NCI-H1092 treated with DMSO at 0.1 percent for 48 hours (cell line): ENCODE measurements around the gene MYD88.
"Not testable (repeated sequence)": the region's sequence is repeated elsewhere in the genome, so short reads cannot be mapped to it uniquely, and the experiment has no call there.

Experiments
- DNase-seq: peaks from one replicate; lab custom pipeline; 2025; lab: John Stamatoyannopoulos, UW

Gene MYD88

GRCh38 chr3:38126121-38126892, 12.2 kb upstream of the MYD88 start:
- DNase-seq, result no peak

- no peak for DNase-seq
Observed at GRCh38 chr3:38127611-38128302, 10.7 kb upstream of the MYD88 start.

- DNase-seq, result no peak
Observed at GRCh38 chr3:38128303-38128655, 10.2 kb upstream of the MYD88 start.

GRCh38 chr3:38129058-38129457, 9.4 kb upstream of the MYD88 start:
- no peak for DNase-seq

- DNase-seq, result no peak
Observed at GRCh38 chr3:38130631-38131065, 7.8 kb upstream of the MYD88 start.

- no peak for DNase-seq
Observed at GRCh38 chr3:38131621-38132369, 6.7 kb upstream of the MYD88 start.

GRCh38 chr3:38133209-38133556, 5.3 kb upstream of the MYD88 start:
- DNase-seq, result no peak

- DNase-seq, result no peak
Observed at GRCh38 chr3:38133557-38134405, 4.7 kb upstream of the MYD88 start.

GRCh38 chr3:38134517-38135143, 3.8 kb upstream of the MYD88 start:
- DNase-seq, result not testable (repeated sequence)

- not testable (repeated sequence) for DNase-seq
Observed at GRCh38 chr3:38135621-38136277, 2.7 kb upstream of the MYD88 start.

- DNase-seq, result no peak
Observed at GRCh38 chr3:38136393-38136776, 2.1 kb upstream of the MYD88 start.

GRCh38 chr3:38136777-38137614, 1.5 kb upstream of the MYD88 start, which contains the start of gene ACAA1:
Gene ACAA1 (minus strand): TSS chr3:38137127. CDS start chr3:38137035, 92 bp downstream.
- peak; percentile 97 for DNase-seq

- DNase-seq, result no peak
Observed at GRCh38 chr3:38137615-38138348, 679 bp upstream of the MYD88 start.

- DNase-seq, result no peak
Observed at GRCh38 chr3:38139191-38139590, 730 bp downstream of the MYD88 start.

GRCh38 chr3:38139652-38140051, 1.2 kb downstream of the MYD88 start:
- no peak for DNase-seq

GRCh38 chr3:38140326-38141172, 2.1 kb downstream of the MYD88 start:
- DNase-seq, result no peak

- no peak for DNase-seq
Observed at GRCh38 chr3:38141173-38141951, 2.9 kb downstream of the MYD88 start.

GRCh38 chr3:38141952-38142273, 3.5 kb downstream of the MYD88 start:
- DNase-seq, result no peak
